ENCODE data around the gene GLYATL3.
A peak's percentile ranks its signal among the peaks of the same experiment; 100 is the strongest.

GLYATL3 gene

GRCh38 chr6:49548613-49549304 lies 49.0 kb downstream of the GLYATL3 start:
- DNase-seq: peak in 1 of 2 experiments; percentile 6
- TF ChIP-seq GATA1 (IDR thresholded peaks at IDR 0.05; ENCODE audit: low read depth, low read length) (no peak), POLR2A (IDR thresholded peaks at IDR 0.05; ENCODE audit: low read length) (no peak)

GRCh38 chr6:49549691-49550491 lies 50.2 kb downstream of the GLYATL3 start:
- no peak for DNase-seq

GRCh38 chr6:49550492-49551077 lies 50.9 kb downstream of the GLYATL3 start, which contains the start of gene C6orf141:
Gene C6orf141, plus strand, starts transcription at chr6:49550668. Its CDS starts 125 bp downstream, at chr6:49550793.
- peak; percentile 61 to 68 for DNase-seq
- TF ChIP-seq POLR2A (IDR thresholded peaks at IDR 0.05; ENCODE audit: low read length) (no peak), GATA1 (IDR thresholded peaks at IDR 0.05; ENCODE audit: low read depth, low read length) (no peak)

More at GRCh38 chr6:49549691-49550491, 50.2 kb downstream of the GLYATL3 start:
- TF ChIP-seq GATA1 (IDR thresholded peaks at IDR 0.05; ENCODE audit: low read depth, low read length) (no peak), POLR2A (IDR thresholded peaks at IDR 0.05; ENCODE audit: low read length) (no peak)

GRCh38 chr6:49551078-49551865 lies 51.5 kb downstream of the GLYATL3 start:
- TF ChIP-seq POLR2A (IDR thresholded peaks at IDR 0.05; ENCODE audit: low read length) (no peak), GATA1 (IDR thresholded peaks at IDR 0.05; ENCODE audit: low read depth, low read length) (no peak)
- DNase-seq: peak; percentile 37 to 46

- TF ChIP-seq POLR2A (IDR thresholded peaks at IDR 0.05; ENCODE audit: low read length) (no peak), GATA1 (IDR thresholded peaks at IDR 0.05; ENCODE audit: low read depth, low read length) (no peak)
- no peak for DNase-seq
Measured at GRCh38 chr6:49551866-49552129, 52.1 kb downstream of the GLYATL3 start.

GRCh38 chr6:49552596-49552995 lies 52.9 kb downstream of the GLYATL3 start:
- no peak for TF ChIP-seq GATA1 (IDR thresholded peaks at IDR 0.05; ENCODE audit: low read depth, low read length)
- no peak for TF ChIP-seq POLR2A (IDR thresholded peaks at IDR 0.05; ENCODE audit: low read length)
- no peak for DNase-seq

GRCh38 chr6:49553384-49553783 lies 53.7 kb downstream of the GLYATL3 start:
- no peak for DNase-seq
- TF ChIP-seq POLR2A (IDR thresholded peaks at IDR 0.05; ENCODE audit: low read length) (no peak), GATA1 (IDR thresholded peaks at IDR 0.05; ENCODE audit: low read depth, low read length) (no peak)

- DNase-seq: no peak
- TF ChIP-seq GATA1 (IDR thresholded peaks at IDR 0.05; ENCODE audit: low read depth, low read length) (no peak), POLR2A (IDR thresholded peaks at IDR 0.05; ENCODE audit: low read length) (no peak)
Measured at GRCh38 chr6:49555951-49556350, 56.2 kb downstream of the GLYATL3 start.

GRCh38 chr6:49556429-49556837 lies 56.7 kb downstream of the GLYATL3 start:
- TF ChIP-seq GATA1 (IDR thresholded peaks at IDR 0.05; ENCODE audit: low read depth, low read length): no peak
- no peak for TF ChIP-seq POLR2A (IDR thresholded peaks at IDR 0.05; ENCODE audit: low read length)
- DNase-seq: peak in 1 of 2 experiments; percentile 9

GRCh38 chr6:49557177-49557576 lies 57.5 kb downstream of the GLYATL3 start:
- TF ChIP-seq POLR2A (IDR thresholded peaks at IDR 0.05; ENCODE audit: low read length) (no peak), GATA1 (IDR thresholded peaks at IDR 0.05; ENCODE audit: low read depth, low read length) (no peak)
- DNase-seq: no peak

- no peak for DNase-seq
- TF ChIP-seq POLR2A (IDR thresholded peaks at IDR 0.05; ENCODE audit: low read length) (no peak), GATA1 (IDR thresholded peaks at IDR 0.05; ENCODE audit: low read depth, low read length) (no peak)
Measured at GRCh38 chr6:49558238-49558637, 58.5 kb downstream of the GLYATL3 start.

- TF ChIP-seq GATA1 (IDR thresholded peaks at IDR 0.05; ENCODE audit: low read depth, low read length): no peak
- TF ChIP-seq POLR2A (IDR thresholded peaks at IDR 0.05; ENCODE audit: low read length): no peak
- peak; percentile 28 to 59 for DNase-seq
Measured at GRCh38 chr6:49563006-49563886, 63.5 kb downstream of the GLYATL3 start.

GRCh38 chr6:49564552-49564951 lies 64.8 kb downstream of the GLYATL3 start:
- TF ChIP-seq GATA1 (IDR thresholded peaks at IDR 0.05; ENCODE audit: low read depth, low read length) (no peak), POLR2A (IDR thresholded peaks at IDR 0.05; ENCODE audit: low read length) (no peak)
- DNase-seq: no peak

Measured in erythroblast (primary cell).